ENCODE data around the gene SLC6A17. TPM values are rescaled to one million over a fixed set of nuclear protein-coding genes. Genes with fewer than 3 reads are reported as not detected.
A peak's percentile ranks its signal among the peaks of the same experiment; 100 is the strongest.

Gene SLC6A17
- total RNA-seq, 1 donor from 2014 or later: 1.6 TPM

- Mint-ChIP-seq H3K27me3 (ENCODE audit: low read depth) (peaks cover 4% of the 10 kb centered on the region), H3K27ac (ENCODE audit: unreplicated experiment) (peak overlapping the region; percentile 51), H3K9me3 (ENCODE audit: low read depth) (no peaks in the 10 kb centered on the region), H3K4me1 (ENCODE audit: low read depth) (no peaks in the 10 kb centered on the region), H3K4me3 (ENCODE audit: unreplicated experiment) (no peak overlapping the region), H3K36me3 (ENCODE audit: low read depth) (peaks cover 2% of the 10 kb centered on the region)
- no peak for DNase-seq (ENCODE audit: low spot score)
- TF ChIP-seq CTCF (IDR thresholded peaks at IDR 0.05): no peak
Observed at GRCh38 chr1:110224240-110224995, 74.1 kb downstream of the SLC6A17 start.

GRCh38 chr1:110225212-110225611, 74.9 kb downstream of the SLC6A17 start:
- no peak overlapping the region for H3K27ac Mint-ChIP-seq (ENCODE audit: unreplicated experiment)

GRCh38 chr1:110225756-110226404, 75.6 kb downstream of the SLC6A17 start:
- Mint-ChIP-seq H3K27me3 (ENCODE audit: low read depth) (peaks cover 4% of the 10 kb centered on the region), H3K9me3 (ENCODE audit: low read depth) (no peaks in the 10 kb centered on the region), H3K36me3 (ENCODE audit: low read depth) (peaks cover 2% of the 10 kb centered on the region), H3K4me1 (ENCODE audit: low read depth) (peaks cover 3% of the 10 kb centered on the region), H3K4me3 (ENCODE audit: unreplicated experiment) (no peak overlapping the region), H3K27ac (ENCODE audit: unreplicated experiment) (no peak overlapping the region)
- DNase-seq (ENCODE audit: low spot score): no peak
- TF ChIP-seq CTCF (IDR thresholded peaks at IDR 0.05): no peak

More at GRCh38 chr1:110225212-110225611, 74.9 kb downstream of the SLC6A17 start:
- Mint-ChIP-seq H3K36me3 (ENCODE audit: low read depth) (peaks cover 2% of the 10 kb centered on the region), H3K27me3 (ENCODE audit: low read depth) (peaks cover 4% of the 10 kb centered on the region), H3K9me3 (ENCODE audit: low read depth) (no peaks in the 10 kb centered on the region), H3K4me1 (ENCODE audit: low read depth) (no peaks in the 10 kb centered on the region), H3K4me3 (ENCODE audit: unreplicated experiment) (no peak overlapping the region)
- no peak for DNase-seq (ENCODE audit: low spot score)
- no peak for TF ChIP-seq CTCF (IDR thresholded peaks at IDR 0.05)

GRCh38 chr1:110227774-110228173, 77.5 kb downstream of the SLC6A17 start:
- Mint-ChIP-seq H3K27ac (ENCODE audit: unreplicated experiment) (no peak overlapping the region), H3K27me3 (ENCODE audit: low read depth) (no peaks in the 10 kb centered on the region)
- no peak for DNase-seq (ENCODE audit: low spot score)

More at GRCh38 chr1:110227774-110228173, 77.5 kb downstream of the SLC6A17 start:
- no peak overlapping the region for H3K4me3 Mint-ChIP-seq (ENCODE audit: unreplicated experiment)
- TF ChIP-seq CTCF (IDR thresholded peaks at IDR 0.05): no peak
- peaks cover 4% of the 10 kb centered on the region for H3K36me3 Mint-ChIP-seq (ENCODE audit: low read depth)
- H3K4me1 Mint-ChIP-seq (ENCODE audit: low read depth): peaks cover 3% of the 10 kb centered on the region
- H3K9me3 Mint-ChIP-seq (ENCODE audit: low read depth): no peaks in the 10 kb centered on the region

Data from chondrocyte (in vitro differentiated cells).